ENCODE data around the gene DOLK. TPM values are rescaled to one million over a fixed set of nuclear protein-coding genes. Genes with fewer than 3 reads are reported as not detected.
"Not testable (repeated sequence)": the region's sequence is repeated elsewhere in the genome, so short reads cannot be mapped to it uniquely, and the experiment has no call there.

DOLK gene
- total RNA-seq, 2 donors from 2014 or later = 10.6 to 17.6 TPM

GRCh38 chr9:128947277-128947526 lies 201 bp downstream of the DOLK start:
- Histone ChIP-seq H3K36me3 (peaks cover 4% of the 10 kb centered on the region), H3K4me3 (peak overlapping the region; percentile 97), H3K4me1 (ENCODE audit: control insufficient read depth in 1 of 2, low read depth in 2 of 2) (peaks cover 8 to 28% of the 10 kb centered on the region in 2 donors), H3K27me3 (replicated peaks; ENCODE audit: insufficient read depth) (no peaks in the 10 kb centered on the region), H3K27ac (peak overlapping the region; percentile 93 to 94), H3K9me3 (no peaks in the 10 kb centered on the region)
- DNase-seq (ENCODE audit: low spot score) (no peak), ATAC-seq (ENCODE audit: insufficient number of reproducible peaks, low FRiP score, low read depth) (peak; percentile 17)
- TF ChIP-seq CTCF (IDR thresholded peaks at IDR 0.05) = no peak

GRCh38 chr9:128946571-128947276 lies 679 bp downstream of the DOLK start:
- Histone ChIP-seq H3K4me3 (peak overlapping the region; percentile 97), H3K9me3 (no peaks in the 10 kb centered on the region), H3K4me1 (ENCODE audit: control insufficient read depth in 1 of 2, low read depth in 2 of 2) (peaks cover 8 to 29% of the 10 kb centered on the region in 2 donors), H3K27ac (peak overlapping the region; percentile 93 to 94), H3K27me3 (replicated peaks; ENCODE audit: insufficient read depth) (no peaks in the 10 kb centered on the region), H3K36me3 (peaks cover under 1% of the 10 kb centered on the region)
- DNase-seq (ENCODE audit: low spot score) (no peak), ATAC-seq (ENCODE audit: insufficient number of reproducible peaks, low FRiP score, low read depth) (no peak)
- TF ChIP-seq CTCF (IDR thresholded peaks at IDR 0.05) = no peak

- Histone ChIP-seq H3K36me3 (peaks cover 3% of the 10 kb centered on the region), H3K9me3 (no peaks in the 10 kb centered on the region), H3K27ac (no peak overlapping the region), H3K4me3 (peak overlapping the region; percentile 97), H3K27me3 (replicated peaks; ENCODE audit: insufficient read depth) (no peaks in the 10 kb centered on the region), H3K4me1 (ENCODE audit: control insufficient read depth in 1 of 2, low read depth in 2 of 2) (peaks cover 8 to 30% of the 10 kb centered on the region in 2 donors)
- TF ChIP-seq CTCF (IDR thresholded peaks at IDR 0.05) = no peak
- ATAC-seq (ENCODE audit: insufficient number of reproducible peaks, low FRiP score, low read depth) (no peak), DNase-seq (ENCODE audit: low spot score) (no peak)
Measured at GRCh38 chr9:128945798-128946501, 1.5 kb downstream of the DOLK start.

GRCh38 chr9:128944966-128945365 lies 2.4 kb downstream of the DOLK start:
- H3K9me3 ChIP-seq; DNase-seq (ENCODE audit: low spot score); H3K27ac ChIP-seq; H3K4me3 ChIP-seq; H3K36me3 ChIP-seq; ATAC-seq (ENCODE audit: insufficient number of reproducible peaks, low FRiP score, low read depth); H3K27me3 ChIP-seq (replicated peaks; ENCODE audit: insufficient read depth): not testable (repeated sequence)
- H3K4me1 ChIP-seq (ENCODE audit: control insufficient read depth in 1 of 2, low read depth in 2 of 2) = peaks cover 8 to 38% of the 10 kb centered on the region in 2 donors

- Histone ChIP-seq H3K4me1 (ENCODE audit: control insufficient read depth in 1 of 2, low read depth in 2 of 2) (peaks cover 8 to 38% of the 10 kb centered on the region in 2 donors), H3K36me3 (peaks cover 3% of the 10 kb centered on the region), H3K27me3 (replicated peaks; ENCODE audit: insufficient read depth) (no peaks in the 10 kb centered on the region), H3K27ac (no peak overlapping the region), H3K9me3 (no peaks in the 10 kb centered on the region), H3K4me3 (no peak overlapping the region)
- no peak for ATAC-seq (ENCODE audit: insufficient number of reproducible peaks, low FRiP score, low read depth)
- no peak for DNase-seq (ENCODE audit: low spot score)
- no peak for TF ChIP-seq CTCF (IDR thresholded peaks at IDR 0.05)
Measured at GRCh38 chr9:128943832-128944620, 3.4 kb downstream of the DOLK start.

Data from thoracic aorta (tissue), 2 donors.